H1 (cell line): ENCODE results near the gene ANO6. TPM values are rescaled to one million over a fixed set of nuclear protein-coding genes. Genes with fewer than 3 reads are reported as not detected.

ENCODE experiments used
- BACH1 ChIP-seq: IDR thresholded peaks from 2 replicates; pipeline ENCODE4 v1.6.1; 2012; ENCODE audit warnings: low read length, improper control_type of control experiment
- CHD1 ChIP-seq: IDR thresholded peaks from 2 replicates; pipeline ENCODE4 v1.6.1; 2012; ENCODE audit warnings: low read depth, low read length, improper control_type of control experiment
- RAD21 ChIP-seq, 2 experiments: IDR thresholded peaks in 1 of 2; conservative IDR thresholded peaks in 1 of 2; 2 replicates each; pipeline ENCODE4 v1.6.1; 2011; ENCODE audit warnings: low read depth in 2 of 2, low read length in 2 of 2, improper control_type of control experiment in 1 of 2, inconsistent platforms in 1 of 2, mild to moderate bottlenecking in 1 of 2, moderate library complexity in 1 of 2
- polyA plus RNA-seq, 7 experiments: library from polyadenylated mRNA; depleted of rRNA in 3 of 7; stranded (reverse) in 5 of 7; unstranded in 2 of 7; fragments of >200 nt in 5 of 7; fragments of 200-250 nt in 2 of 7; gene quantifications; 1 replicate in 5 of 7; 2 replicates in 1 of 7; 4 replicates in 1 of 7; pipeline versions ENCODE4 v1.2.1 to v1.2.3, GENCODE V29; 2011 to 2013; ENCODE audit warnings: missing spikeins in 2 of 7, mixed read lengths in 2 of 7
- total RNA-seq: library from RNA; stranded (reverse); fragmentation: NEBNext Ultra II Directional; extraction: Animal tissue kit (Norgen Biotek cat#: 25700); gene quantifications from 2 replicates; pipeline ENCODE4 v1.2.1, GENCODE V29; 2021

The ANO6 gene
- total and polyA plus RNA-seq, 2 of the 8 experiments (the other 6 are each of a cell fraction or from before 2014, with no cell fraction given): 15.1 to 39.7 TPM

DNA sequence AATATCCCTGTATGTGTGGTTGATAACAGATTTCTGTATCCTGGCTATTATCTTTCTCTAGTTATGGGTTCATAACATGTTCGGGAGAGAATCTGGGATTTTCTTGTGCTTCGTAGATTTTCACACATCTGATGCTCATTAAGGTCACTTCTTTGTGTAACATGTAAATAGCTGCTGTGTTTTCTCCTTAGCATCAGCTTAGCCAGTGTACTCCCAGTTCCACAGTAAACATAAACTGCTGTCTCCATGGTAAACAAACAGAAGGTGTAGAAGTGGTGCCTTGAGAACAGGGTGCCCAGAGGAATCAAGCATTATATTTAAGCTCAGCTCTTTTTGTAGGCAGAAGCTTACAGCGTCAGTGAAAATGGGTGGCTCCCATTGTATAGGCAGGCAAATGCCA, 88.0 kb downstream of the ANO6 start (continued):
- TF ChIP-seq CHD1 (no peak), RAD21 (IDR thresholded peaks at IDR 0.05 in 1 of 2, conservative IDR thresholded peaks at IDR 0.05 in 1 of 2; ENCODE audit: low read depth in 2 of 2, low read length in 2 of 2) (no peak), BACH1 (no peak)
